Activated CD8-positive, alpha-beta memory T cell treated with anti-CD3 and anti-CD28 coated beads for 24 hours (primary cell): ENCODE data around the gene PERCC1.
"Not testable (repeated sequence)": the region's sequence is repeated elsewhere in the genome, so short reads cannot be mapped to it uniquely, and the experiment has no call there.

Experiments
- DNase-seq: peaks from one replicate; pipeline ENCODE4 v3.0.0-alpha.2; 2020

PERCC1 gene

DNA sequence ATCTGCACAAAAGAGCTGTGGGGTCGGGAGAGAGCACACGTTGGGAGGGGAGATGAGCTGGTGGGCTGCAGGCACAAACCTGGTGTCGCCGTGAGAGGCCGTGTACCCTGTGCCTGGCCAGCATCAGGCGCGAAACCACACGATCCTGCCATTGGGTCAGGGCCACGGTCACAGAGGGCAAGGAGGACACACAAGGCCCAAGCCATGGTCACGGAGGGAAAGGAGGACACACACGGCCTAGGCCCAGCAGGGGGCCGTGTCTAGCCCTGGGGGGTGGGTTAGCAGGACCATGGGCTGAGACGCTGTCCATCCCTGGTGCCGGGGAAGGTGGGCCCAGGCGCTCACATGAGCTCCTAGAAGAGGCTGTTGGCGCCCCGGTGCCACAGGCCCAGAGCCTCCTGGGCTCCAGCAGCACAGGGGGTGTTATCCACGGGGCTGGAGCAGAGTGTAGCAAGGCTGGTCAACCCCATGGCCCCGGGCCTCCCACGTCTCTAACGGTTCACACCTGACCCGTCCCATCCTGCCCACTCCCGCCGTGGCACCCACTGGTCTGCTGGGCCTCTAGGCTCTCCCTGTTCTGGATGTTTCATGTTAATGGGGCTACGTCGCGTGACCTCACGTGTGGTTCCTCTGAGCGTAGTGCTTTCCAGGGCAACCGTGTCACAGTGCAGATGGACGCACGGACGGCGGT, 21.0 kb downstream of the PERCC1 start:
- DNase-seq = no peak

DNA sequence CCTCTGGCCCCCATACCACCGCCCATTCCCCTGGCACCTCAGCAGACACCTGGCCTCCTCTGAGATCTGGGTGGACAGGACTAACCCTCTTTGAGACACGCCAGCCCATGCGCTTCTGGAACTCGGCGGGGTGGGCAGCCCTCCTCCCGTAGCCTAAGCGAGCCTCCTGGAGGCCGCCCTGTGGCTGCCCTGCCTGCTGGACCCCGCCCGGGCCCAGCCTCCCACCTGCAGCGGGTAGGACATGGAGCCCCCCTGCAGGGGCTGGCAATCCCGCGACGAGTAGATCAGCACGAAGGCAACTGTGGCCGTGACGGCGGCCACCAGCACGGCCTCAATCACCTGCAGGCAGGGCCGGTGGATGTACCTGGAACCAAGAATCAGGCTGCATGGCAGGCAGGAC, 21.7 kb downstream of the PERCC1 start:
- DNase-seq = no peak

DNA sequence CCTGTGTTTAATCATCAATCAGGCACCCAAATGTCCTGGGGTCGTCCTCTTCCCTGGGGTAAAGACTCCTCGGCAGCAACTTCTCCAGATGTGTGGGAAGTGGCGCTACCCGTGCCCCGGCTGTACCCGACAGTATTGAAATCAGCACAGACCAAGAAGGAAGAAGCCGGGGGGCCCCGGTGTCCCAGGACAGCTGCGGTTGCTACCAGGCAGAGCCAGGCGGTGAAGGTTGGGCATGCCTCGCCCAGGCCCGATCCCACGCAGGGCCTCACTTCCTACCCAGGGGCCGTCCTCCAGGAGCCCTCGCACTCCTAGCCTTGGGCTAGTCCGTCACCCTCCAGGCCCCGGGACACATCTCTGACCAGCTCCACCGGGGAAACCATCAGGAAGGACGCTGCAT, 22.4 kb downstream of the PERCC1 start:
- DNase-seq = no peak

DNA sequence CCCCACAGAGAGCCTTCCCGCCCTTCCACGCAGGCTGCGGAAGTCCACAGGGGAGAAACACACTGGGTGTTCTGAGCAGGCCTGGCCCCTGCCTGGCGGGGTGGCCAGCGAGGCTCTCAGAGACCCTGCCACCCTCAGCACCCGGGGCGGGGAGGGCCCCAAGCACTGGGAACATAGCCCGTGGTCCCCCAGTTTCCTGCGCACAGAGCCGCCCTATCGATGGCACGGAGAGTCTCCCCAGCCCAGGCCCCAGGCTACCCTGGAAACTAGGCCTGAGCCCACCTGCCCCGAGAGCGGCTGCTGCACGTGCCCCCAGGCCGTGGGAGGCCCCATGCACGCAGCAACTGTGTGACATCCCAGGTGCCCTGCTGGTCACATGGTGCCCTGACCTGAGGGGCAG, 23.7 kb downstream of the PERCC1 start:
- DNase-seq = no peak

DNA sequence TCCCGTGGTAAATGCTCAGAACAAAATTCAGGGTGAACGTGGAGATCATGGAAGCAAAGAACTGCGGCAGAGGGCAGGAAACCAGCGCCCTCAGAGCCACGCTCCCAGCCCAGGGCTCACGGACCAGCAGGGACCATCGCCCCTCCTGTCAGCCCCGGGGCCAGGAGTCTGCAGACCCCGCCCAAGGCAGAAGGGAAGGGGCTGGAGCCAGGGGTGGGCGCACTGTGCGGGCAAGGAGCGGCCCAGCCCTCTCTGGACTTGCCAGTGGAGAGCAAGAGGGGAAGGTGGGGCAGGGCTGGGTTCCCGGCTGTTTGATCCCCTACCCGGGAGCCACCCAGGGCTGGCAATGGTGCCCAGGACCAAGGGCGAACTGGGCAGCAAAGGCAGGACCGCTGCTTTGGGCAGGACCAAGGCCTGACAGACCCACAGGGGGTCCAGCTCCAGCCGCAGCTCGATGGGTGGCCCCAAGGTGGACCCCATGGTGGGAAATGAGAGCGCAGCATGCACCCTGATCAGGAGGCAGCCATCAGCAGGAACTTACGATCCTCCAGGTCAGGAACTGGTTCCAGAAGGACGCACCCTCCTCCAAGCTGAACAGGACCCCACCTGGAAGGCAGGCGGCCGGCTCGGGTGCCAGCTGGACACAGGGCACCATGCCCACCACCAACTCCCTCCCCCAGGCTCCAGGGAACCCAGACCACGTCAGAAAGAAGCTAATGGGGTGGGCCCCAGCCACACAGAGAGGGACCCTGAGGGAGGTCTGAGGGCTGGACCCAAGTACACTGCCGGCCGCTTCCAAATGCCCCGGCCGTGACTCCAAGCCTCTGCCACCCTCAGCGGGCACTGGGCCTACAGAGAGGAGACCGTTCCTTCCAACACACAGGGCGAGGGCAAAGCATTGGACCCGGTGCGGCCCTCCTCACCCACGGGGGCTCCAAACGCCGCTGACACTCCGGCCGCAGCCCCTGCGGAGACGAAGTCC, 24.6 kb downstream of the PERCC1 start:
- no peak for DNase-seq

DNA sequence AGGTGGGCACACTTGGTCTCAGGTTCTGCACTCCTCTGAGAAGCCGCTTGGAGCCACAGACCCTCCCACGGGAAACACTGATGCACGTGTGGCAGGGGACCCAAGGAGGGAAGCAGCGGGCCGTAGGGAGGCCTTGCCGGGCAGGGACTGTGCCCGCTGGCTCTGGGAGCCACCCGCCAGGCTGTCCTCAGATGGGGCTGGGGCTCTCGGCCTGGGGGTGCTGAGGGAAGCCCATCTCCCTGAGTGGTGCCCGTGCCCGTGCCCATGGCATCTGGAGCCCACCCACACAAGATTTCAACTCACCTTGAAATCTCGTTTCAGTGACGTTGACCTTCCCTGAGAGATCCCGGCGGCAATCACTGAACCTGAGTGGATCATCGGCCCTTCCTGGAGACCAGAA, 26.1 kb downstream of the PERCC1 start:
- DNase-seq = no peak

DNA sequence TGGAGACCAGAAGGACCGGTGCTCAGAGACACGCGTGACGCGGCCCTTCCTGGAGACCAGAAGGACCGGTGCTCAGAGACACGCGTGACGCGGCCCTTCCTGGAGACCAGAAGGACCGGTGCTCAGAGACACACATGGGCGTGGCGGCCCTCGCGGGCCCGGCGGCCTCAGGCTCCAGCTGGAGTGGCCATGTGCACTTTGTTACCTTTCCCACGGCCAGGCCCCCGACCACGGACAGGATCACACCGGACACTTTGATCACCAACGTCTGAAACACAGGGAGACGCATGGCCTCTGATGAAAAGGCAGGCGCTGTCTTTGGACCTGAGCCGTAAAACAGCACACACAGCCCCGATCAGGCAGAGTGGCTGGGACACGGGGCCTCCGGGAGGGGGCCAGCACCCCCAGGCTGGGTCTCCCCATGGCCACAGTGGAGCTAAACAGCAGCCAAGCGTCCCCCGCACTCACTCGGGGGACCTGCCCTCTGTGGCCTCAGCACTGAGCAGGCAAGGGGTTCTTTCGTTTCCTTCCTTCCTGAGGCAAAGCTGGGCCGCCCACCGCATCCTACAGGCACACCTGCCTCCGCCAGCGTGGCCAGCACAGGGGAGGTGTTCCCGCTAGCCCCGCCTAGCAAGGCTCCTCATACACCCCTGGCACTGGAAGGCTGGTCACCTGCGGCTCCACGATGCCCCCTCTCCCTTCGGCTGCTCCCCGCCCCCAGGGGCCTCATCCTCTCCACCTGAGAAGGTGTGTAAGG, 26.8 kb downstream of the PERCC1 start:
- DNase-seq = no peak

DNA sequence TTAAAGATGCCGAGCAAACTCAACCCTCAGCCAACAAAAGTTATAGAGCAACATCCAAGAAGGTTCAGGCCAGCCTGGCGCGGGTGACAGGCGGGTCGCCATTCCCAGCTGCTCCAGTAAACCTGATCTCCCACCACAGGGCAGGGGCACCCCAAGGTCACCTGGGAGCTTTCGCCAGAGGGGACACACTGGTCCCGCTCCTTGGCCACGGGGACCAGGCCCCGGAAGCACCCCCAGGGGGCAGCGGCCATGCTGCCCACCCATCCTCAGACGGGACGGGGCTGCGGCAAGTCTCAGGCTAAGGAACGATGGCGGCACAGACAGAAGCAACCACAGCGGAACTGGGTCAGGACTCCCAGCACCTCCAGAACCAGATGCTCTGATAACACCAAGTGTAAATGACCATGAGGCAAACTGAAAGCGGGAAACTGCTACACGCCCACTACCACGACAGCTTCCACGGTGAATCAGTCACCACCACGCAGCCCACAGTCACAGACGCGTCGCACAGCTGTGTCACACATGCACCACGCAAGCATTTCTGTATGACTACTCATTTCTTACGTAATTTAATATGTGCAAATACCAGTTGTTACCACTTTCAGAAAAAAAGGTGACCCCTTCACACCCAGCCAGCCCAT, 27.6 kb downstream of the PERCC1 start:
- DNase-seq = no peak

DNA sequence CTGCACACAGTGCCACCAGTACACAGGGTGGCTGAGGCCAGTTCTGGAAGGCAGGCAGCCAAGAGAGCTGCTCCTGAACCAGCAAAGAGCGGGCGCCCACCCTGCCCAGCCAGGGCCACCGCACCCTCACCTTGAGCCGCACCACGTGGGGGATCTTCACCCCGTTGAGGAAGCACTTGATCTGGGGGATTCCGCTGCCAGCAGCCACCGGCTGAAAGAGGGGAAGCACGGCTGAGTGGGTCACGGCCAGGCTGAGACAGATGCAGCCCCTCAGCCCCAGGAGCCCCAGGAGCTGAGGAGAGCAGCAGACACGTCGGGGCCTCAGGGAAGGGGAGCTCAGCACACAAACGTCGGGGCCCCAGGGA, 28.1 kb downstream of the PERCC1 start:
- DNase-seq = no peak

DNA sequence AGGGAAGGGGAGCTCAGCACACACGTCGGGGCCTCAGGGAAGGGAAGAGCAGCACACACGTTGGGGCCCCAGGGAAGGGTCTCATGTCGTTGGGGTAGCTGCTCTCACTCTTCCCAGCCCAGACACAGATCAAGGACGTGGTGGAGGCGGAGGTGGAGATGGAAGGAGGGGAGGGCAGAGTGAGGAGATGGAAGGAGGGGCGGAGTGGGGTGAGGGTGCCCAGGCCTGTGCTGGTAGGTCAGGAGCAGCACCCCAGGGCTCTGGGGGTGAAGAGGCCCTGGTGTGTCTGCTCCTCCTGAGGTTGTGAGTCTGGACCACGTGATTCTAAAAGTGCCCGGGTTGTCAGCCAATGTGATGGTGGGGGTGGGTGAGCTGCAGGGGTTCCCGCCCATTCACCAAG, 29.1 kb downstream of the PERCC1 start:
- no peak for DNase-seq

DNA sequence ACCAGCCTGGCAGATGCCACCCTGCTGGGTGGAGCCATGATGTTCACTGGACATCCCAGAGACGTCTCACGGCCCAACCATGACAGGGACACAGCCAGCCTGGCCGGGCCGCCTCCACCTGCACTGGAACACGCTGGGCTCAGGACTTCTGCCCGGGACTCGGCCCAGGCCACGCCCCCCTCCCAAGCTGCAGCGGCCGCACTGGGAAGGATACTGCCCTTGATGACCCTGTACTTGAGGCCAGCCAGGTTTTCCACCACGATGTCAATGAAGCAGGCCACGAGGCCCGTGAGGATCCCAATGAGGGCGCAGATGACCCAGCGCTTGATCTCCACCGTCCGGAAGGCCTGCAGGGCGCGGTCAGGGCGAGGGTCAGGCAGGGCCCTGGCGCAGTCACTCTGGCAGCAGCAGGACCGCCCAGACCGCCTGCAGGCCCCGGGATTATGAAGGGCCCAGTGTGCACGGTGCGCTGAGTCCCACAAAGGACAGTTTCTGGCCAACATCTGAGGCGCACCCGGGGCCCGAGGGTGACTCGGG, 29.8 kb downstream of the PERCC1 start:
- no peak for DNase-seq

DNA sequence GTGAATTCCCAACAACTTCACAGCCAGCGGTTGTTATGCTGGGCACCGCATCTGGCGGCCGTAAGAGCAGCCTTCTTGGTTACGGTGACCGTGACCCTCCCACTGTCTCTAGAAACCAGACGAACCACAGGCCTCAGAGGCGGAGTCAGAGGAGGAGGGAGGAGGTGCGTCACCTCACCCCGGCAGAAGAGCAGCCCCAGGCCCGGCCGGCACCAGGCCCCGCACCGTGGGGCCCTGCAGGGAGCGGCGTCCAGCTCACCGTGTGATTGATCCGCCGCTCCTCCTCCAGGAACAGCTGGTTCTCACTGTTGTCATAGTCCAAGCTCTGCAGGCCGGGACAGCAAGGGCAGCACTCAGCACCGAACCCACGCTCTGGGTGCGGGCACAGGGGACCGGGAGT, 30.3 kb downstream of the PERCC1 start:
- DNase-seq = no peak

DNA sequence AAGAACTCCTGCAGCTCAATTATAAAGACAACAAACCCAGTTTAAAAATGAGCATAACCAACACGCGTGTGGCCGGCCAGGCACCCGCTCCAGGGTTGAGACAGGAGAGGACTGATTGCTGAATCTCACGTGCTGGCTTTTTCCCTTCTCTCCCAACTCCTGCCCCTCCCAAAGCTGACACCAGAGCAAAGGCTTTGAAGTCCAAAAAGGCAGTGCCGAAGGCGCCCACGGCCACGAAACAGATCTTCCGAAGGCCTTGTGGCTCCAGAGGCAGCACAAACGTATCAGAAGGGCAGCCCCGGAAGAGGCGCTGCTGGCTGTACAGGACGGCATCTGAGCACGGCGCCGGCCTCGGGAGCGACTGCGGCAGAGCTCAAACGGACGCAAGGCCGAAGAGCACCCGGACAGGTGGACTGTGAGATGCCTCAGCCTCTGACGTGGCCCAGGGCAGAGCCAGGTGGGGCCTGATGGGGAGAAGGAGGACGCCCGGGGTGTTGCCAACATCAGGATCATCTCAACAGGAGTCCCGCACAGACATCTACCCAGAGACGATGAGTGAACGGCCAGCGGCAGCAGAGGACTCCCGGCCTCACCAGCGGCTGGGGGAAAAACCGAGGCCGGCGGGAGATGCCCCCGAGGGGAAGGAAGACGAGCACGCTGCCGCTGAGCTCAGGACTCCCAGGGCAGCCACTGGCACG, 33.5 kb downstream of the PERCC1 start:
- DNase-seq = no peak

DNA sequence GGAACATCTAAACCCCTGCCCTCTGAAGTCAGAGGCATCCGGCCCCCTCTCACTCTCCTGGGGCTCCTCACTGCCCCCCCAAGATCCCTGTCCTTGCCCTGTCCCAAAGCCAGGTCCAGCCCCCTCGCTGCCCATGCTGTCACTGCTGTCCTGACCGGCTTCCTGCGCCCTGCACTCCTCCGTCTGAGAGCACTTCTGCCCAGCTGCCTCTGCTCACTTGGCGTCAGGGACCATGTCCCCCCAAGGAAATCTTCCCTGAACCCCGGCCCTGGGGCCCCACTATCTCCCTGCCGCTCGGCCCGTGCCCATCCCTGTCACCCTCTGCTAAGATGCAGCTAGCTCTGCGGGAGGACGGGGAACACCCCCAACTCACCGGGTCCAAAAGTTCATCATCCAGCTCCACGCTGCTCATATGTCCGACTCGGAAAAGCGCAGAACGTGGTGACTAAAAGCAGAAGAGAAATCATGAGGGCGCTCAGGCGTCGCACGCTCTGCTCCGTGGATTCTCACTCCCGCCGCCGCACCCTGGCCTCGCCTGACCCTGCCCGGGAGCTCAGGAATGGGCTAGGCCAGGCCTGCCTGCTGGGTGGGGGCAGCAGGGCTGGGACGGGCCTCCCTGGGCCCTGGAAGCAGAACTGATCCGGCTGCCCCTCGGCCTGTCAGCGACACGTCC, 34.2 kb downstream of the PERCC1 start:
- no peak for DNase-seq

DNA sequence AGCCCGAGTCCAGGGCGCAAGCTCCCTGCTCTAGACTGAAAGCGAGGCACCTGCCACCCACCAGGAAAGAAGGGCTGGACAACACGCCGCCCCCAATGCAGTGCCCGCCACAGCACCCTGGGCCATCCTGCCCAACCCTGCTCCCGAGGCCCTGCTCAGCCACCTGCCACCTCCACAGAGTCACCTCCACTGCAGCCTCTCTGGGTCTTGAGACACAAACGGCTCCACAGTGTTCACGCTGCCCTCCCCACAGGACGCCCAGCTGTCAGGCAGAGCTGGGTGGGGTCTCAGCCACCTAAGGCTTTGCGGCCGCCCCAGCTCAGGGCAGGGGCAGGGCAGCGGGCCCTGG, 34.7 kb downstream of the PERCC1 start:
- DNase-seq = no peak

DNA sequence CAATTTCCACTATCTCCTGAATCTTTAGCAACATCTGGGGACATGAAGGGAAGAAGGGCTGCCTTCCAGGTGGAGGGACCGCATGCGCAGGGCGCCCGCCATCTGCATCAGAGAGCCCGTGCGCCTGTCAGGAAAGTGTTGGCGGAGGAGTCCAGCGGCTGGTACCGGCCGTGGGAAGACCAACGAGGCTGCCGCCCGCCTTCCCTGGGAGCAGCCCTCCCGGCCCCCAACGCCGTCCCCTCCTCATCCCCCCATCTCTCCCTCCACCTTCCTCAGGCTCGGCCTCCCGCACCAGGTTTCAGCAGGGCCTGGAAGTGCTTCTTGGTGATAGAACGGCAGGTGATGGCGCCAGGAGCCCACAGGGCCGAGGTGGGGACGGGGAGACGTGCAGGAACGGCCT, 35.2 kb downstream of the PERCC1 start:
- no peak for DNase-seq

DNA sequence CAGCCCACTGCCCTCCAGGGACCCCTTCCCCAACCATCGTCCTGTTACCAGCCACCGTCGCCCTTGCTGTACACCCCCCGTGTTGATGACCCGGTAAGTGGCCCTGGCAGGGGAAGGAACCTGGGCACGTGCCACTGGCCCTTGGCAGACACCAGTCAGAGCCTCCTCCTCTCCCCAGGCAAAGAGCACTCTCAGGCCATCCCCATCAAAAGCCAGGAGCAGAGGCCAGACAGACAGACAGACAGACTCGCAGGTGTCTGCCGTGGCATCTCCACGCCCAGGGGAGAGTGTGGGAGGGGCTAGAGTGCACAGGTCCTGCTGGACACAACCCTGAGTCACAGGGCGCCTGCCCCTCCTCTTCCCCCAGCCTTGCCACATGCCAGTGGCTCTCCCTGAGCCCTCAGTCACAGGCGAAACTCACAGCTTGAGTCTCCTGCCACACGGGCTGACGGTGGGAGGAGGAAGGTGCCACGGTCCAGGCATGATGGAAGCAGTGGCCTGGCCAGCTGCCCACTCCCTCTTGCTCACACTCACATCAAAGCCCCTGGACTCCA, 36.2 kb downstream of the PERCC1 start:
- DNase-seq = no peak

DNA sequence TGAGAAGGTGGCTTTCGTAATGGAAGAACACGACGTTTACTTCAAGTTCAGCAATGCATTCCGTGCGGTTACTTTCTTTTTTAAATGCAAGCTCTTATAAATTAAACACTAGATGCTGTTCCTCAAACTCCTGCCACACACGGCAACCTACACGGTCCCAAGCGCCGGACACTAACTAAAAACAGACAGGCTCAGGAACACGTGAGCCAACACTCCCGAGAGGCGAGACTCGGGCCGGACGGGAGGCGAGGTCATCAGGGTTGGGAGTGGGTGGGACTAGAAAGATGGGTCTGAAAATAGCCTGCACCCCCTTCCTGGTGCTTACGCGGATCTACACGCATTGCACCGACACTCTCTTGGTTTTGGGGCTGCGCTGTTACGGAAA, 37.5 kb downstream of the PERCC1 start:
- no peak for DNase-seq

DNA sequence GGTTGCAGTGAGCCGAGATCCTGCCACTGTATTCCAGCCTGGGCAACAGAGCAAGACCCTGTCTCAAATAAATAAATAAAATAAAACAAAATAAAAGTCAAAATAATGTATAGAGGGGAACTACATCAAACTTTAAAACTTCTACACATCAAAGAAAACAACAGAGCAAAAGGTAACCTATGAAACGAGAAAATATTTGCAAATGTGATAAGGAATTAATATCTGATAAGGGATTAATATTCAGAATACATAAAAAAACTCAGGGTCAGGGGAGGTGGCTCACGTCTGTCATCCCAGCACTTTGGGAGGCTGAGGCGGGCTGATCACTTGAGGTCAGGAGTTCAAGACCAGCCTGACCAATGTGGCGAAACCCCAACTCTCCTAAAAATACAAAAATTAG, 38.3 kb downstream of the PERCC1 start:
- not testable (repeated sequence) for DNase-seq

DNA sequence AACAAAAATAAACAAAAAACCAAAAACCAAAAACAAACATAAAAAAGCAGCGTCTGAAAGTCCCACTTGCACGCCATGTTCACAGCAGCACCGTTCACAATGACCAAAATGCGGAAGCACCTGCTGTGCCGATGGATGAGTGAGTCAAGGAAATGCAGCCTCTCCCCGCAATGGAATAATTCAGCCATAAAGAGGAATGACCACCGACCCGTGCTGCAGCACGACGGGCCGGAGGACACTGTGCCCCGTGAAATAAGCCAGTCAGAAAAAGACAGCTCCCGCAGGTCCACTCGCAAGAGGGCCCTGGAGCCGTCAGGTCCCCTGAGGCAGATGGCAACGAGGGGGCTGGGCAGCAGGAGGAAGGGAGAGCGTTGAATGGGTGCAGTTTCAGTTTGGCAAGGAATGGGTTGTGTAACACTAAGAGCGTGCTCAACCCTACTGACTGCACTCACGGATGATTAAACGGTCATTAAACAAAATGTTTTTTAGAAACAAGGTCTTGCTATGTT, 38.9 kb downstream of the PERCC1 start:
- no peak for DNase-seq
